ENCODE measurements around the gene ELOVL6.

DNA sequence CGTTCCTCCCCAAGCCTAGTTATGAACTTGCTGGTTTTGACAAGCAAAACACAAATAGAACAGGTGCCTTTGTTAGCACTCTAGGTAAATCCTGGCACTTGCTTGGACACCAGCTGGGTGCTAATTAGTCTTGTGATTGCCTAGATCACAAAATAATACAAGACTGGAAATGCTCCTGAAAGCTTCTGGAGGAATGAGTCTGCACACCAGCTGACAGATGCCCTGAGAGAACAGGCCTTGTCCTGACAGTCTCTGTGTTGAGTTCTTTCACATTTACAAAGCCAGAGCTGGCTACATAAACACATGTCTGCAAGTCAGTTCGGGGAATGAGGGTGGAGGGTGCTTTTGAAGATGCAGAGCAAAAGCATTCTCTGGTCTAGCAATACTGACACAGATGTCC lies 93.8 kb downstream of the ELOVL6 start:
- TF ChIP-seq MAFK (IDR thresholded peaks at IDR 0.05; ENCODE audit: low read depth, low read length), result no peak
- TF ChIP-seq, protein P1, sequence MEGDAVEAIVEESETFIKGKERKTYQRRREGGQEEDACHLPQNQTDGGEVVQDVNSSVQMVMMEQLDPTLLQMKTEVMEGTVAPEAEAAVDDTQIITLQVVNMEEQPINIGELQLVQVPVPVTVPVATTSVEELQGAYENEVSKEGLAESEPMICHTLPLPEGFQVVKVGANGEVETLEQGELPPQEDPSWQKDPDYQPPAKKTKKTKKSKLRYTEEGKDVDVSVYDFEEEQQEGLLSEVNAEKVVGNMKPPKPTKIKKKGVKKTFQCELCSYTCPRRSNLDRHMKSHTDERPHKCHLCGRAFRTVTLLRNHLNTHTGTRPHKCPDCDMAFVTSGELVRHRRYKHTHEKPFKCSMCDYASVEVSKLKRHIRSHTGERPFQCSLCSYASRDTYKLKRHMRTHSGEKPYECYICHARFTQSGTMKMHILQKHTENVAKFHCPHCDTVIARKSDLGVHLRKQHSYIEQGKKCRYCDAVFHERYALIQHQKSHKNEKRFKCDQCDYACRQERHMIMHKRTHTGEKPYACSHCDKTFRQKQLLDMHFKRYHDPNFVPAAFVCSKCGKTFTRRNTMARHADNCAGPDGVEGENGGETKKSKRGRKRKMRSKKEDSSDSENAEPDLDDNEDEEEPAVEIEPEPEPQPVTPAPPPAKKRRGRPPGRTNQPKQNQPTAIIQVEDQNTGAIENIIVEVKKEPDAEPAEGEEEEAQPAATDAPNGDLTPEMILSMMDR (conservative IDR thresholded peaks at IDR 0.05; ENCODE audit: low read depth, low read length), result no peak
- TF ChIP-seq SMC3 (IDR thresholded peaks at IDR 0.05; ENCODE audit: low read depth, low read length), result no peak
- TF ChIP-seq, protein P2, sequence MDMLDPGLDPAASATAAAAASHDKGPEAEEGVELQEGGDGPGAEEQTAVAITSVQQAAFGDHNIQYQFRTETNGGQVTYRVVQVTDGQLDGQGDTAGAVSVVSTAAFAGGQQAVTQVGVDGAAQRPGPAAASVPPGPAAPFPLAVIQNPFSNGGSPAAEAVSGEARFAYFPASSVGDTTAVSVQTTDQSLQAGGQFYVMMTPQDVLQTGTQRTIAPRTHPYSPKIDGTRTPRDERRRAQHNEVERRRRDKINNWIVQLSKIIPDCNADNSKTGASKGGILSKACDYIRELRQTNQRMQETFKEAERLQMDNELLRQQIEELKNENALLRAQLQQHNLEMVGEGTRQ (IDR thresholded peaks at IDR 0.05; ENCODE audit: low read depth, low read length), result no peak
- TF ChIP-seq POLR2A (IDR thresholded peaks at IDR 0.05; ENCODE audit: low read depth, low read length), result no peak
- TF ChIP-seq CHD1 (IDR thresholded peaks at IDR 0.05; ENCODE audit: low read depth, low read length), result no peak
- TF ChIP-seq RAD21 (IDR thresholded peaks at IDR 0.05; ENCODE audit: low read length), result no peak
- no peak for TF ChIP-seq RCOR1 (IDR thresholded peaks at IDR 0.05; ENCODE audit: insufficient replicate concordance, low read length)
- TF ChIP-seq CEBPB (IDR thresholded peaks at IDR 0.05; ENCODE audit: low read depth, low read length), result no peak
- TF ChIP-seq MXI1 (IDR thresholded peaks at IDR 0.05; ENCODE audit: borderline replicate concordance, low read depth, low read length), result no peak
- TF ChIP-seq BHLHE40 (IDR thresholded peaks at IDR 0.05; ENCODE audit: low read depth, low read length), result no peak
- TF ChIP-seq NFE2L2 (IDR thresholded peaks at IDR 0.05; ENCODE audit: low read depth, low read length), result no peak
